Skeletal muscle satellite cell (primary cell): ENCODE results near the gene LRRC31.

Source experiments
- H3K27me3 ChIP-seq: 2 replicates; pipeline ENCODE4 v1.7.0; 2013; ENCODE audit warnings: low read length; ENCODE audit not compliant: control insufficient read depth, insufficient read depth
- H3K36me3 ChIP-seq: 2 replicates; pipeline ENCODE4 v1.7.0; 2013; ENCODE audit warnings: mild to moderate bottlenecking, control low read depth, low read length; ENCODE audit not compliant: insufficient read depth
- H3K4me1 ChIP-seq: 2 replicates; pipeline ENCODE4 v1.7.0; 2013; ENCODE audit warnings: low read length; ENCODE audit not compliant: control insufficient read depth, insufficient read depth
- H3K4me2 ChIP-seq: 2 replicates; pipeline ENCODE4 v1.7.0; 2013; ENCODE audit warnings: mild to moderate bottlenecking, low read length
- H3K4me3 ChIP-seq: 2 replicates; pipeline ENCODE4 v1.7.0; 2013; ENCODE audit warnings: low read length
- H3K9ac ChIP-seq: 2 replicates; pipeline ENCODE4 v1.7.0; 2013; ENCODE audit warnings: mild to moderate bottlenecking, low read depth, low read length, moderate library complexity
- H3K9me3 ChIP-seq: replicated peaks from 2 replicates; pipeline ENCODE4 v1.7.0; 2013; ENCODE audit warnings: mild to moderate bottlenecking, control low read depth, low read length

LRRC31 gene

DNA sequence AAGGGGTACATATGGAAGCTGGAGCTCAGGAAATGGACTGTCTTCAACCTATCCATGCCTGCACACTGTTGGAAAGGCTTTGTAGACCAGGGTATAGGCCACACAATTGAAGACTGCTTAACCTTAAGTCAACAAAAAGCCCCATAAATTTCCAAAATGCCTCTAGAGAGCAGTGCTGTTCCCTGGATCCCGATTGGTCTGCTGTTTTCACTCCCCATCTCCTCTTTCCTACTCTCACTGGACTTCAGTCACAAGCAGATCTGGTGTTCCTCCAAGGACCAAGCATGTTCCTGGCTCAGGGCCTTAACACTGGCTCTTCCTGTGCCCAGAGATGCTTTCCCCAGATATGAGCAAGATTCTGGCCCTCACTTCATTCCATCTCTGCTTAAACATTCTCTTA is 34.2 kb downstream of the LRRC31 start:
- H3K9me3 ChIP-seq, result no peaks in the 10 kb centered on the region
- no peak overlapping the region for H3K4me2 ChIP-seq
- no peak overlapping the region for H3K9ac ChIP-seq
- no peaks in the 10 kb centered on the region for H3K27me3 ChIP-seq
- no peak overlapping the region for H3K4me3 ChIP-seq
- peaks cover 5% of the 10 kb centered on the region for H3K4me1 ChIP-seq
- no peaks in the 10 kb centered on the region for H3K36me3 ChIP-seq

DNA sequence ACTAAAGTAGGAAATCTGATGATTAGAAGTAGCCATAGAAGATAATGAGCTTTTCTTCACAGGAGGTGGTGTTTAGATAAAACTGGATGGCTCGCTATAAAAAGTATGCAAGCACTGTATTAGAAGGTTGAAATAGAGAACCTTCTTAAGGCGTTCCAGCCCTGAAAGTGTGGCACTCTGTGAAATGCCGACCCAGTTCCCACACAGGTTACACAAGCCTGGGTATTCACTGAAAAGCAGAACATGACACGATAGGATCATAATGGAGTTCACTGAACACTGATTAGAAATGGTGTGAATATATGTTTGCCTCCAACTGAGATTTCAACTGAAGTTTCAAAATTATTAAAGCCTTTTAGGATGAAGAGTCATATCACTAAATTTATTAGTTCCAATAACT is 42.0 kb downstream of the LRRC31 start:
- no peaks in the 10 kb centered on the region for H3K27me3 ChIP-seq
- H3K4me3 ChIP-seq, result no peak overlapping the region
- no peak overlapping the region for H3K9ac ChIP-seq
- H3K4me2 ChIP-seq, result no peak overlapping the region
- no peaks in the 10 kb centered on the region for H3K9me3 ChIP-seq
- no peaks in the 10 kb centered on the region for H3K36me3 ChIP-seq
- no peaks in the 10 kb centered on the region for H3K4me1 ChIP-seq

DNA sequence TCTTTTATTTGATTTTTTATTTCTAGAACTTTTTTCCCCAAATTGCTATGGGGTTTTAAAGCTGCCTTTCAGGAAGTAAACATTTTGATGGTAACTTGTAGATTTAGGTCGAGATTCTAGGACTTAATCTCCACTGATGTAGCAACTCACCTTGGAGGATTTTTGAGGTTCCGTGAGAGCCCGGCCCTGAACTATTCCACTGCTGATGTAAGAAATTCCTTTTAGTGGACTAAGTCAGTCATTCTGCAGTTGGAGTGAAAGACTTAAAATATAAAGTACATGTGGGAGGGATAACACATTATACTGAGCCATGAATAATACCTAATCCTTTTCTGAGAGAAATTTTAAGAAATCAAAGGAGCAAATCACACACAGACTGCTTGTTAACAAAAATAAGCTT is 44.4 kb downstream of the LRRC31 start:
- H3K9ac ChIP-seq, result no peak overlapping the region
- H3K4me3 ChIP-seq, result no peak overlapping the region
- no peaks in the 10 kb centered on the region for H3K9me3 ChIP-seq
- H3K4me2 ChIP-seq, result no peak overlapping the region
- H3K4me1 ChIP-seq, result no peaks in the 10 kb centered on the region
- no peaks in the 10 kb centered on the region for H3K27me3 ChIP-seq
- no peaks in the 10 kb centered on the region for H3K36me3 ChIP-seq

DNA sequence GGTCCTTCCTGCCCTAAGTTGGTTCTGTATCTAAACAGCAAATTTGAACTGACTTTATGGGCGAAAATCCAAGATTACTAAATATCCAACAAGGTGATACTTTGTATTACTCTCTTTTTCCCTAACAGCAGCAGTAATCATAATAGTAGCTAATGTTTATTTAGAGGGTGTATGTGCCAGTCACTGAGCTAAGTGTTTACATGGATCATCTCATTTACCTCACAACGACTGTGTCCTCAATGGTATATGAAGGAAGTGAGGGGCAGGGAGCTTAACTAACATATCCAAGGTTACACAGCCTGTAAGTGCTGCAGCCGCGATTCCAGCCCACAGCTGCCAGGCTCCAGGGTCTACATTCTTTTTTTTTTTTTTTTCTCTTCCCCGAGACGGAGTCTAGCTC is 46.8 kb downstream of the LRRC31 start:
- Histone ChIP-seq H3K4me2 (no peak overlapping the region), H3K4me3 (no peak overlapping the region), H3K36me3 (no peaks in the 10 kb centered on the region)

DNA sequence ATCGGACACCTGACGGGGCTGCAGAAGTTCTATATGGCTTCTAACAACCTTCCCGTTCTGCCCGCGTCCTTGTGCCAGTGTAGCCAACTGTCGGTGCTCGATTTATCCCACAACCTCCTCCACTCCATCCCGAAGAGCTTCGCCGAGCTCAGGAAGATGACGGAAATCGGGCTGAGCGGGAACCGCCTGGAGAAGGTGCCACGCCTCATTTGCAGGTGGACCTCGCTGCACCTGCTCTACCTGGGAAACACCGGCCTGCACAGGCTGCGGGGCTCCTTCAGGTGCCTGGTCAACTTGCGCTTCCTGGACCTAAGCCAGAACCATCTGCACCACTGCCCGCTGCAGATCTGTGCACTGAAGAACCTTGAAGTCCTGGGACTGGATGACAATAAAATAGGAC is 47.2 kb downstream of the LRRC31 start:
- no peaks in the 10 kb centered on the region for H3K27me3 ChIP-seq
- no peaks in the 10 kb centered on the region for H3K9me3 ChIP-seq

More for the DNA sequence above, 46.8 kb downstream of the LRRC31 start:
- H3K4me1 ChIP-seq, result peaks cover 8% of the 10 kb centered on the region
- H3K9me3 ChIP-seq, result no peaks in the 10 kb centered on the region
- no peaks in the 10 kb centered on the region for H3K27me3 ChIP-seq
- H3K9ac ChIP-seq, result no peak overlapping the region

DNA sequence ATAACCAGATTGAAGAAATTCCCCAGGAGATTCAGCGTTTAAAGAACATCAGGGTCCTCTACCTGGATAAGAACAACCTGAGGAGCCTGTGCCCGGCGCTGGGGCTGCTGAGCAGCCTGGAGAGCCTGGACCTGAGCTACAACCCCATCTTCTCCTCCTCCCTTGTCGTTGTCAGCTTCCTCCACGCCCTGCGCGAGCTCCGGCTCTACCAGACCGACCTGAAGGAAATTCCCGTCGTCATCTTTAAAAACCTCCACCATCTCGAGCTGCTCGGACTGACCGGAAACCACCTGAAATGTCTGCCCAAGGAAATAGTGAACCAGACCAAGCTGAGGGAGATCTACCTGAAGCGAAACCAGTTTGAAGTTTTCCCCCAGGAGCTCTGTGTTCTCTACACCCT is 47.6 kb downstream of the LRRC31 start:
- Histone ChIP-seq H3K4me3 (no peak overlapping the region), H3K4me1 (peaks cover 8% of the 10 kb centered on the region), H3K27me3 (no peaks in the 10 kb centered on the region), H3K9me3 (no peaks in the 10 kb centered on the region), H3K9ac (no peak overlapping the region), H3K4me2 (no peak overlapping the region), H3K36me3 (no peaks in the 10 kb centered on the region)

More for the DNA sequence above, 47.2 kb downstream of the LRRC31 start:
- Histone ChIP-seq H3K36me3 (no peaks in the 10 kb centered on the region), H3K4me2 (no peak overlapping the region), H3K4me3 (no peak overlapping the region), H3K9ac (no peak overlapping the region), H3K4me1 (peaks cover 8% of the 10 kb centered on the region)

DNA sequence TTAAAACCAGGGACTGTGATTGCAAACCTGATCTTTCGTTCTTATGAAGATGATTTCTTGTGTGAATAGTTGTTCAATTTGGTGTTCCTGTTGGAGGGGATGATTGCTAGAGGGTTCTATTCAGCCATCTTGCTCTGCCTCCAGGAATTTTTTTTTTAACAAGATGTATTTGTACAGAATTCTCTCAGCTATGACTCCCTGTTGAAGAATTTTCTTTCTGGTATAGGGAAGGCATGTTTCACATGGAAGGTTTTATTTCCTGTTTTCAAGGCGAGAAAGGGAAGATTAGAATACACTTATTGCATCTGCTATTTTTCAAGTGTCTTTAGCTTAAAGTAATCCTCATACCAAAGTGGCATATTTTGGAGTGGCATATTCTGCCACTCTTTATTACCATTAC is 51.4 kb downstream of the LRRC31 start:
- no peak overlapping the region for H3K4me2 ChIP-seq
- no peaks in the 10 kb centered on the region for H3K27me3 ChIP-seq
- peaks cover 2% of the 10 kb centered on the region for H3K9me3 ChIP-seq
- H3K4me1 ChIP-seq, result peaks cover 13% of the 10 kb centered on the region
- no peak overlapping the region for H3K9ac ChIP-seq
- H3K4me3 ChIP-seq, result no peak overlapping the region
- no peaks in the 10 kb centered on the region for H3K36me3 ChIP-seq

DNA sequence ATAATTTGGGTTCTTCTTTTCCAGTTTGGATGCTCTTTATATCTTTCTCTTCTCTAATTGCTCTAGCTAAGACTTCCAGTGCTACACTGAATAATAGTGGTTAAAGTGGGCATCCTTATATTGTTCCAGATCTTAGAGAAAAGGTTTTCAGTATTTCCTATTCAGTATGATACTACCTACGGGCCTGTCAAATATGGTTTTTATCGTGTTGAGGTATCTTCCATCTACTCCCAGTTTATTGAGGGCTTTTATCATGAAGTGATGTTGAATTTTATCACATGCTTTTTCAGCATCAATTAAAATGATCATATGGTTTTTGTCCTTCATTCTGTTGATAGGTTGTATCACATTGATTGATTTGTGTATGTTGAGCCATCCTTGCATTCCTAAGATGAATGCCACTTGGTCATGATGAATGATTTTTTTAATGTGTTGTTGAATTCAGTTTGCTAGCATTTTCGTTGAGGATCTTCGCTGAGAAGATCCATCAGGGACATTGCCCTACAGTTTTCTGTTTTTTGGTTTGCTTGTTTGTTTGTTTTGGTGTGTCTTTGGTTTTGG is 54.1 kb downstream of the LRRC31 start:
- Histone ChIP-seq H3K36me3 (no peaks in the 10 kb centered on the region), H3K4me1 (peaks cover 34% of the 10 kb centered on the region), H3K9ac (no peak overlapping the region), H3K4me2 (no peak overlapping the region), H3K9me3 (peaks cover 2% of the 10 kb centered on the region), H3K27me3 (no peaks in the 10 kb centered on the region), H3K4me3 (no peak overlapping the region)

DNA sequence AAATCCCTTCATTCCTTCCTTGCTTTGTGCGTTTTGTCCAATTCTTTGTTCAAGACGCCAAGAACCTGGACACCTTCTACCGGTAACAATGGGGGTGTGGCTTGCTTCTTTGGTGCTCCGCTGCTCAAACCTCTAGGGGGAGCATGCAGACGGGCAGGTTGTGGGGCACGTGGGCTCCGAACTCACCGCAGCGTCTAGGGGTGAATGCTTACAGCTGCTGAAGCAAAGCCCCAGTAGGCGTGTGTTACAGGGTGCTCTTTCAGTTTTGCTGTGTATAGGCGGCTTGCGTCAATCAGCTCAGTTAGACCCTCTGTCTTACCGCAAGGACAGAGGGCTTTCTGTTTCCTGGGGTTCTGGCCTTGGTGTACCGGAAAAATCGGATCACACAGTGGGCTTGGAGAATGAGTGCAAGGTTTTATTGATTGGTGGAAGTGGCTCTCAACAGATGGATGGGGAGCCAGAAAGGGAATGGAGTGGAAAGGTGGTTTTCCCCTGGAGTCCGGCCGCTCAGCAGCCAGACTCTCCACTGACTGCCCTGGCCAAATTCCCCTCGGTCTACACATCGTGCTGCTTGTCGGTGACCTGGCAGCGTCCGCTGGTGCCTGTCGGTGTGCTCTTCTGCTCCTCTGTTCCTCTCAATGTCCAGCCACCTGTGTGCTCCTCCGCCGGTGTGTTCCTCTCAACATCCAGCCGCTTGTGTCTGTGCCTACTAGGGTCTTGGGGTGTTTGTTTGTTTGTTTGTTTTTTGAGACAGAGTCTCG is 55.8 kb downstream of the LRRC31 start:
- H3K4me3 ChIP-seq, result no peak overlapping the region
- peaks cover 2% of the 10 kb centered on the region for H3K9me3 ChIP-seq
- H3K4me2 ChIP-seq, result peak overlapping the region; percentile 91
- H3K4me1 ChIP-seq, result peaks cover 34% of the 10 kb centered on the region
- no peaks in the 10 kb centered on the region for H3K27me3 ChIP-seq
- H3K36me3 ChIP-seq, result no peaks in the 10 kb centered on the region
- no peak overlapping the region for H3K9ac ChIP-seq

DNA sequence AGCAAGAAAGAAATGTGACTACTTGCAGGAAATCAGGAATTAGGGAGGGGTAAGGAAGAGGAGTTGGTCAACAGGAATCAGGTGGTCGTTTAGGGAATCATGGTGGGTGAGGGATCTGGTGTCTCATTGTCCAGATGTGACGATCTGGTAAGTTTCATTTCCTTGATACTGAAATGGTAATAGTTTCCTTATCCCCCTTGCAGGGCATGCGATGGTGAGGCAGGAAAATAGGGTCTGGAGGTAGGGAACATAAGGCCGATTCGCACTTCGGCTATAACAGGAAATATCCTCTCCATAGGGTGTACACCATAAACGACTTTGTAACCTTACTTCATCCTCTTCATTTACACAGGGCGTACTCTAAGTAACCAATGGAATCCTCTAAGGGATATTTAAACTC is 56.5 kb downstream of the LRRC31 start:
- Histone ChIP-seq H3K27me3 (no peaks in the 10 kb centered on the region), H3K4me1 (peaks cover 28% of the 10 kb centered on the region), H3K9ac (peak overlapping the region; percentile 87), H3K4me2 (peak overlapping the region; percentile 91), H3K4me3 (peak overlapping the region; percentile 73), H3K36me3 (no peaks in the 10 kb centered on the region), H3K9me3 (peaks cover 2% of the 10 kb centered on the region)

DNA sequence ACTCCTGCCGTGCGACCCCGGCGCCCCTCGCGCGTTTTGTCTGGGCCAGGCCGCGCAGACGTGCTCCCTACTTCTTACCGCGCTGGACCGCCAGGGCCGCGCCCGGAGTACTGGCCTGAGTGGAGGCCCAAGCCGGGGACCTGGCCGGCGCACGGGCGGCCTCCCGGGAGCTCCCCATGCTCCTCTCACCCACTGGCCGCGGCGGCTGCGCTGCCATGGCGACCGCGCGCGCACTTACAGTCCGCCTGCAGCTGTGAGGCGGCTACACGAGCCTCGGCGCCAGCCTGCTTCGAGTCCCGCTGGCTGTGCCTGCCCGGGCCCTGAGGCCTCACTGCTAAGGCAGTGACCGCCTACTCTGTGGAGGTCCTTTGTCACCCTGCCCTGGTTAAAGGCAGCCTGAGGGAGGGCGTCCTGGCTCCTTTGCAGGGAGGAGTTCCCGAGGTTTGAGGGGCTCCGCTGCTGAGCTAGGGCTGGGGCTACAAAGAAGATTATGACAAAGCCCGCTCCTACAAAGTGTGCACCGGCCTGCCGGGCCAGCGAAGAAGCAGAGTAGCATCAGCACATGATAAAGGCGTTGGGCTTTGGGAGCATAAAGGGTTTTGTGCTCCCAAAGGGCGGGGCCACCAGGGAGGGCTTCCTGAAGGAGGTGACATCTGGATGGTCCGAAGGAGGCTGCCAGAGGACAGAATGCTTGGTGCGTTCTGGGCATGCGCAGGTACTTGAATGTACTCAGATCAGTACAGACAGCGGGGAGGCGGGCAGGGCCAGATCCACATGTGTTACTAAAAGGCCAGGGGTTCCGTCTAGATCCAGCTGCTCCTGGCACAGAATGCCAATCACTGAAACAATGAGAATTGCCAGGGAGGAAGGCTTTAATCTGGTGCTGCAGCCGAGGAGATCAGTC is 57.2 kb downstream of the LRRC31 start, which contains the start of the genes LRRC34 and LRRIQ4:
Gene LRRC34, minus strand, starts transcription at position 573 of the 904 bp plus-strand sequence. Its CDS starts 356 bp downstream, at position 217.
Gene LRRIQ4, plus strand, starts transcription at position 539 of the 904 bp plus-strand sequence. CDS start 9,052 bp downstream, outside the sequence.
- peaks cover 2% of the 10 kb centered on the region for H3K9me3 ChIP-seq
- H3K27me3 ChIP-seq, result no peaks in the 10 kb centered on the region
- peak within 1 kb of the TSS; percentile 73 for H3K4me3 ChIP-seq
- H3K9ac ChIP-seq, result peak within 1 kb of the TSS; percentile 87
- H3K4me1 ChIP-seq, result peaks cover 25% of the 10 kb centered on the region
- H3K4me2 ChIP-seq, result peak within 1 kb of the TSS; percentile 91
- no peaks in the 10 kb centered on the region for H3K36me3 ChIP-seq
